Brain microvascular endothelial cell (primary cell): Measurements from ENCODE around the gene TAF8.

Experiments used
- DNase-seq: peaks from one replicate; pipeline ENCODE4 v3.0.0-alpha.2; 2020
- H3K27ac ChIP-seq: fragments of 250-450 bp; sonication (Bioruptor Pico); 2 replicates; pipeline ENCODE4 v1.5.1; 2020; ENCODE audit warnings: mild to moderate bottlenecking, moderate library complexity
- H3K27me3 ChIP-seq: fragments of 250-450 bp; sonication (Bioruptor Pico); replicated peaks from 2 replicates; pipeline ENCODE4 v1.5.1; 2020; ENCODE audit warnings: mild to moderate bottlenecking
- H3K36me3 ChIP-seq: fragments of 250-450 bp; sonication (Bioruptor Pico); replicated peaks from 2 replicates; pipeline ENCODE4 v1.5.1; 2020; ENCODE audit warnings: mild to moderate bottlenecking
- H3K4me3 ChIP-seq: 2 replicates; pipeline ENCODE4 v1.5.1; 2011; ENCODE audit warnings: low read depth, mild to moderate bottlenecking, control low read depth, low read length, moderate library complexity
- CTCF ChIP-seq: IDR thresholded peaks from 2 replicates; pipeline ENCODE4 v1.5.1; 2011; ENCODE audit warnings: low read depth, mild to moderate bottlenecking, moderate library complexity, low read length, control low read depth, inconsistent platforms; ENCODE audit errors: missing control alignments
- in situ Hi-C: cut with HindIII; loops from 2 replicates; pipeline ENCODE4 v1.10.0; 2017; ENCODE audit warnings: low sequenced_read_pairs, low pct_ligation_motif_present

Gene TAF8

GRCh38 chr6:42059743-42060142 lies 9.4 kb downstream of the TAF8 start:
- peaks cover 53% of the 10 kb centered on the region for H3K36me3 ChIP-seq

GRCh38 chr6:42066156-42066675 lies 15.9 kb downstream of the TAF8 start:
- no peak overlapping the region for H3K27ac ChIP-seq
- H3K36me3 ChIP-seq: peaks cover 48% of the 10 kb centered on the region

More at GRCh38 chr6:42059743-42060142, 9.4 kb downstream of the TAF8 start:
- H3K27me3 ChIP-seq: no peaks in the 10 kb centered on the region
- TF ChIP-seq CTCF: no peak
- in situ Hi-C loops: no loop called here
- no peak overlapping the region for H3K4me3 ChIP-seq
- no peak for DNase-seq
- H3K27ac ChIP-seq: no peak overlapping the region

GRCh38 chr6:42068173-42068572 lies 17.8 kb downstream of the TAF8 start:
- in situ Hi-C loops: no loop called here
- Histone ChIP-seq H3K4me3 (no peak overlapping the region), H3K27ac (no peak overlapping the region), H3K36me3 (peaks cover 51% of the 10 kb centered on the region), H3K27me3 (no peaks in the 10 kb centered on the region)
- no peak for TF ChIP-seq CTCF
- DNase-seq: no peak

More at GRCh38 chr6:42066156-42066675, 15.9 kb downstream of the TAF8 start:
- Histone ChIP-seq H3K4me3 (no peak overlapping the region), H3K27me3 (no peaks in the 10 kb centered on the region)
- in situ Hi-C loops: no loop called here
- TF ChIP-seq CTCF: no peak
- DNase-seq: no peak

GRCh38 chr6:42068872-42069522 lies 18.7 kb downstream of the TAF8 start:
- TF ChIP-seq CTCF: peak; percentile 12
- no peak overlapping the region for H3K4me3 ChIP-seq
- peaks cover 48% of the 10 kb centered on the region for H3K36me3 ChIP-seq
- no peak for DNase-seq
- no peaks in the 10 kb centered on the region for H3K27me3 ChIP-seq
- no peak overlapping the region for H3K27ac ChIP-seq
- in situ Hi-C loops: no loop called here

GRCh38 chr6:42071881-42072583 lies 21.7 kb downstream of the TAF8 start:
- in situ Hi-C loops: no loop called here
- no peaks in the 10 kb centered on the region for H3K27me3 ChIP-seq
- H3K36me3 ChIP-seq: peaks cover 34% of the 10 kb centered on the region
- no peak for TF ChIP-seq CTCF
- H3K4me3 ChIP-seq: no peak overlapping the region
- H3K27ac ChIP-seq: no peak overlapping the region
- DNase-seq: no peak
